ENCODE results near the gene THADA.

The THADA gene

GRCh38 chr2:43560231-43560547 is 35.6 kb downstream of the THADA start:
- Histone ChIP-seq H3K4me2 (peak overlapping the region; percentile 72), H4K20me1 (ENCODE audit: insufficient read depth) (peaks cover 3% of the 10 kb centered on the region; the same call in 1 of the 2 replicates), H3K4me1 (ENCODE audit: low read depth, poor library complexity, severe bottlenecking) (peaks cover 65% of the 10 kb centered on the region), H3K27me3 (ENCODE audit: insufficient read depth, low read depth) (no peaks in the 10 kb centered on the region), H3K27ac (peak overlapping the region; percentile 51), H3K4me3 (IDR thresholded peaks at IDR 0.05; ENCODE audit: insufficient read depth, low read depth, low read length) (peak overlapping the region; percentile 48), H3K9ac (peak overlapping the region; percentile 0; the same call in 1 of the 2 replicates), H3K36me3 (ENCODE audit: insufficient read depth) (no peaks in the 10 kb centered on the region), H3K79me2 (ENCODE audit: insufficient read depth, low read depth) (no peaks in the 10 kb centered on the region), H2AFZ (ENCODE audit: low read depth) (no peak overlapping the region)
- no peak for TF ChIP-seq CTCF (conservative IDR thresholded peaks at IDR 0.05; ENCODE audit: low read depth, low read length)

GRCh38 chr2:43559391-43560230 is 36.2 kb downstream of the THADA start:
- Histone ChIP-seq H3K27me3 (ENCODE audit: insufficient read depth, low read depth) (no peaks in the 10 kb centered on the region), H3K36me3 (ENCODE audit: insufficient read depth) (no peaks in the 10 kb centered on the region), H3K79me2 (ENCODE audit: insufficient read depth, low read depth) (no peaks in the 10 kb centered on the region), H3K27ac (peak overlapping the region; percentile 51), H3K4me1 (ENCODE audit: low read depth, poor library complexity, severe bottlenecking) (peaks cover 60% of the 10 kb centered on the region), H3K4me2 (peak overlapping the region; percentile 72), H3K9ac (peak overlapping the region; percentile 0; the same call in 1 of the 2 replicates), H4K20me1 (ENCODE audit: insufficient read depth) (peaks cover 3% of the 10 kb centered on the region; the same call in 1 of the 2 replicates), H2AFZ (ENCODE audit: low read depth) (no peak overlapping the region), H3K4me3 (IDR thresholded peaks at IDR 0.05; ENCODE audit: insufficient read depth, low read depth, low read length) (peak overlapping the region; percentile 48)
- TF ChIP-seq CTCF (conservative IDR thresholded peaks at IDR 0.05; ENCODE audit: low read depth, low read length) = no peak

- no peak for TF ChIP-seq CTCF (conservative IDR thresholded peaks at IDR 0.05; ENCODE audit: low read depth, low read length)
- no peak overlapping the region for H3K27ac ChIP-seq
- no peaks in the 10 kb centered on the region for H3K36me3 ChIP-seq (ENCODE audit: insufficient read depth)
- no peak overlapping the region for H3K9ac ChIP-seq
- H2AFZ ChIP-seq (ENCODE audit: low read depth) = no peak overlapping the region
- H3K27me3 ChIP-seq (ENCODE audit: insufficient read depth, low read depth) = no peaks in the 10 kb centered on the region
- H3K4me2 ChIP-seq = no peak overlapping the region
- no peak overlapping the region for H3K4me3 ChIP-seq (IDR thresholded peaks at IDR 0.05; ENCODE audit: insufficient read depth, low read depth, low read length)
- no peaks in the 10 kb centered on the region for H3K79me2 ChIP-seq (ENCODE audit: insufficient read depth, low read depth)
- H3K4me1 ChIP-seq (ENCODE audit: low read depth, poor library complexity, severe bottlenecking) = peaks cover 48% of the 10 kb centered on the region
- peaks cover 3% of the 10 kb centered on the region; the same call in 1 of the 2 replicates for H4K20me1 ChIP-seq (ENCODE audit: insufficient read depth)
These were observed 38.6 kb downstream of the THADA start for GRCh38 chr2:43557196-43557595.

GRCh38 chr2:43556256-43556655 is 39.6 kb downstream of the THADA start:
- peaks cover 3% of the 10 kb centered on the region; the same call in 1 of the 2 replicates for H4K20me1 ChIP-seq (ENCODE audit: insufficient read depth)
- no peak overlapping the region for H3K27ac ChIP-seq
- H3K4me3 ChIP-seq (IDR thresholded peaks at IDR 0.05; ENCODE audit: insufficient read depth, low read depth, low read length) = no peak overlapping the region
- H3K79me2 ChIP-seq (ENCODE audit: insufficient read depth, low read depth) = no peaks in the 10 kb centered on the region
- no peak for TF ChIP-seq CTCF (conservative IDR thresholded peaks at IDR 0.05; ENCODE audit: low read depth, low read length)
- H3K4me2 ChIP-seq = no peak overlapping the region
- H3K27me3 ChIP-seq (ENCODE audit: insufficient read depth, low read depth) = no peaks in the 10 kb centered on the region
- no peaks in the 10 kb centered on the region for H3K36me3 ChIP-seq (ENCODE audit: insufficient read depth)
- peaks cover 39% of the 10 kb centered on the region for H3K4me1 ChIP-seq (ENCODE audit: low read depth, poor library complexity, severe bottlenecking)
- no peak overlapping the region for H2AFZ ChIP-seq (ENCODE audit: low read depth)
- H3K9ac ChIP-seq = no peak overlapping the region

Data from KMS-11 (cell line).